K562 (cell line): ENCODE data around the gene POLL. TPM values are rescaled to one million over a fixed set of nuclear protein-coding genes. Genes with fewer than 3 reads are reported as not detected.
A peak's percentile ranks its signal among the peaks of the same experiment; 100 is the strongest.

Experiments
- ADNP ChIP-seq: fragments of 200-800 bp; sonication (Bioruptor generic); IDR thresholded peaks from 2 replicates; pipeline ENCODE4 v1.6.1; 2016; ENCODE audit warnings: missing genetic modification characterization, missing compliant biosample characterization
- BACH1 ChIP-seq: fragments of 200-800 bp; sonication (Bioruptor generic); IDR thresholded peaks from 2 replicates; pipeline ENCODE4 v1.6.1; 2016; ENCODE audit warnings: missing genetic modification characterization, missing compliant biosample characterization
- CREM ChIP-seq: IDR thresholded peaks from 2 replicates; pipeline ENCODE4 v1.6.1; 2014; ENCODE audit warnings: antibody characterized with exemption, low read depth
- EHMT2 ChIP-seq: fragments of 450-650 bp; IDR thresholded peaks from 2 replicates; pipeline ENCODE4 v1.6.1; 2018; ENCODE audit warnings: antibody characterized with exemption
- EP400 ChIP-seq: fragments of 450-650 bp; IDR thresholded peaks from 2 replicates; pipeline ENCODE4 v1.6.1; 2017; ENCODE audit warnings: antibody characterized with exemption, mild to moderate bottlenecking, moderate library complexity
- ETS2 ChIP-seq: IDR thresholded peaks from 2 replicates; pipeline ENCODE4 v1.6.1; 2016; ENCODE audit warnings: borderline replicate concordance, missing genetic modification characterization, mild to moderate bottlenecking, moderate library complexity, missing compliant biosample characterization; ENCODE audit not compliant: poor library complexity, severe bottlenecking
- EWSR1 ChIP-seq: fragments of 450-650 bp; IDR thresholded peaks from 2 replicates; pipeline ENCODE4 v1.6.1; 2018; ENCODE audit warnings: borderline replicate concordance, mild to moderate bottlenecking, low read depth, moderate library complexity; ENCODE audit not compliant: partially characterized antibody
- FOXK1 ChIP-seq: sonication (generic); formaldehyde crosslinking; IDR thresholded peaks from 2 replicates; pipeline ENCODE4 v1.8.0; 2022; ENCODE audit warnings: missing genetic modification reagents, mild to moderate bottlenecking, borderline replicate concordance
- IFI16 ChIP-seq: fragments of 250-450 bp; sonication (Bioruptor Pico); IDR thresholded peaks from 2 replicates; pipeline ENCODE4 v2.1.2; 2022; ENCODE audit warnings: mild to moderate bottlenecking, inconsistent platforms
- ILK ChIP-seq: fragments of 450-650 bp; IDR thresholded peaks from 2 replicates; pipeline ENCODE4 v1.6.1; 2016; ENCODE audit warnings: missing genetic modification characterization, low read depth, mild to moderate bottlenecking, missing compliant biosample characterization, moderate library complexity, borderline replicate concordance
- LARP7 ChIP-seq: fragments of 450-650 bp; IDR thresholded peaks from 2 replicates; pipeline ENCODE4 v1.6.1; 2016
- NCOA2 ChIP-seq, 2 experiments: fragments of 450-650 bp; IDR thresholded peaks; 2 replicates each; pipeline ENCODE4 v1.6.1; 2018; ENCODE audit warnings: mild to moderate bottlenecking in 2 of 2, moderate library complexity in 1 of 2; ENCODE audit not compliant: partially characterized antibody in 2 of 2
- POLR2A ChIP-seq: fragments of 450-650 bp; conservative IDR thresholded peaks from 2 replicates; pipeline ENCODE4 v1.6.1; 2016
- PYGO2 ChIP-seq: fragments of 450-650 bp; IDR thresholded peaks from 2 replicates; pipeline ENCODE4 v1.6.1; 2016; ENCODE audit warnings: mild to moderate bottlenecking, missing genetic modification characterization, moderate library complexity, missing compliant biosample characterization
- RBM17 ChIP-seq: fragments of 200-400 bp; formaldehyde crosslinking; IDR thresholded peaks from 2 replicates; pipeline ENCODE4 v1.6.1; 2017; ENCODE audit warnings: low read depth, mild to moderate bottlenecking, low read length, borderline replicate concordance
- TAF7 ChIP-seq: fragments of 450-650 bp; IDR thresholded peaks from 2 replicates; pipeline ENCODE4 v1.6.1; 2016; ENCODE audit warnings: missing genetic modification characterization, missing compliant biosample characterization
- TCFL5 ChIP-seq: fragments of 250-450 bp; sonication (Bioruptor Pico); conservative IDR thresholded peaks from 2 replicates; pipeline ENCODE4 v1.6.1; 2021; ENCODE audit warnings: mild to moderate bottlenecking, moderate library complexity, matching md5 sums
- ZBED1 ChIP-seq: IDR thresholded peaks from 2 replicates; pipeline ENCODE4 v1.6.1; 2014
- ZBTB8A ChIP-seq: fragments of 450-650 bp; IDR thresholded peaks from 2 replicates; pipeline ENCODE4 v1.6.1; 2018; ENCODE audit warnings: mild to moderate bottlenecking, moderate library complexity; ENCODE audit not compliant: partially characterized antibody
- ZNF124 ChIP-seq: sonication (generic); formaldehyde crosslinking; IDR thresholded peaks from 2 replicates; pipeline ENCODE4 v1.8.1; 2022; ENCODE audit warnings: missing genetic modification reagents
- ZNF354B ChIP-seq: fragments of 250-450 bp; sonication (Bioruptor Pico); IDR thresholded peaks from 2 replicates; pipeline ENCODE4 v1.4.0; 2020
- ZNF445 ChIP-seq: fragments of 250-450 bp; sonication (Bioruptor Pico); IDR thresholded peaks from 2 replicates; pipeline ENCODE4 v1.4.0; 2020; ENCODE audit warnings: low read depth, mild to moderate bottlenecking, moderate library complexity
- ZNF586 ChIP-seq: fragments of 450-650 bp; formaldehyde crosslinking; conservative IDR thresholded peaks from 2 replicates; pipeline ENCODE4 v1.4.0; 2020; ENCODE audit warnings: mild to moderate bottlenecking, moderate library complexity
- ZNF780A ChIP-seq: fragments of 250-450 bp; sonication (Bioruptor Pico); IDR thresholded peaks from 2 replicates; pipeline ENCODE4 v1.5.0; 2021; ENCODE audit warnings: mild to moderate bottlenecking
- ZSCAN29 ChIP-seq: fragments of 450-650 bp; IDR thresholded peaks from 2 replicates; pipeline ENCODE4 v1.6.1; 2017
- polyA plus RNA-seq, 8 experiments: library from polyadenylated mRNA; depleted of rRNA in 4 of 8; stranded (reverse) in 5 of 8; unstranded in 3 of 8; fragments of >200 nt; fragmentation: Nextera tagmentation in 2 of 8; fragmentation: Illumina TruSeq in 1 of 8; extraction: Ambion mirVana in 2 of 8; extraction: Trizol in 1 of 8; gene quantifications; 2 replicates each; pipeline versions ENCODE4 v1.2.1 to v1.2.3, GENCODE V29; 2011 to 2014; ENCODE audit warnings: inconsistent platforms in 1 of 8, missing spikeins in 1 of 8
- total RNA-seq, 7 experiments: library from RNA; depleted of rRNA in 6 of 7; stranded (reverse); fragments of >200 nt in 6 of 7; fragmentation: Illumina TruSeq in 2 of 7; extraction: Trizol in 2 of 7; gene quantifications; 2 replicates each; pipeline versions ENCODE4 v1.2.1 to v1.2.3, GENCODE V29; 2011 to 2021; ENCODE audit warnings: low replicate concordance in 1 of 7
- TF ChIP-seq, protein P1 (sequence below): fragments of 450-650 bp; IDR thresholded peaks from 2 replicates; pipeline ENCODE4 v1.6.1; 2016; ENCODE audit warnings: borderline replicate concordance
- TF ChIP-seq, protein P2 (sequence below): fragments of 450-650 bp; formaldehyde crosslinking; conservative IDR thresholded peaks from 2 replicates; pipeline ENCODE4 v1.4.0; 2022; ENCODE audit warnings: mild to moderate bottlenecking, missing genetic modification characterization
- TF ChIP-seq, protein P3 (sequence below): sonication (generic); IDR thresholded peaks from 2 replicates; pipeline ENCODE4 v1.6.1; 2016

Gene POLL
- total and polyA plus RNA-seq, 9 of the 15 experiments (the other 6 are each of a cell fraction or from before 2014, with no cell fraction given) = 1.2 to 18.7 (median 10.9) TPM

DNA sequence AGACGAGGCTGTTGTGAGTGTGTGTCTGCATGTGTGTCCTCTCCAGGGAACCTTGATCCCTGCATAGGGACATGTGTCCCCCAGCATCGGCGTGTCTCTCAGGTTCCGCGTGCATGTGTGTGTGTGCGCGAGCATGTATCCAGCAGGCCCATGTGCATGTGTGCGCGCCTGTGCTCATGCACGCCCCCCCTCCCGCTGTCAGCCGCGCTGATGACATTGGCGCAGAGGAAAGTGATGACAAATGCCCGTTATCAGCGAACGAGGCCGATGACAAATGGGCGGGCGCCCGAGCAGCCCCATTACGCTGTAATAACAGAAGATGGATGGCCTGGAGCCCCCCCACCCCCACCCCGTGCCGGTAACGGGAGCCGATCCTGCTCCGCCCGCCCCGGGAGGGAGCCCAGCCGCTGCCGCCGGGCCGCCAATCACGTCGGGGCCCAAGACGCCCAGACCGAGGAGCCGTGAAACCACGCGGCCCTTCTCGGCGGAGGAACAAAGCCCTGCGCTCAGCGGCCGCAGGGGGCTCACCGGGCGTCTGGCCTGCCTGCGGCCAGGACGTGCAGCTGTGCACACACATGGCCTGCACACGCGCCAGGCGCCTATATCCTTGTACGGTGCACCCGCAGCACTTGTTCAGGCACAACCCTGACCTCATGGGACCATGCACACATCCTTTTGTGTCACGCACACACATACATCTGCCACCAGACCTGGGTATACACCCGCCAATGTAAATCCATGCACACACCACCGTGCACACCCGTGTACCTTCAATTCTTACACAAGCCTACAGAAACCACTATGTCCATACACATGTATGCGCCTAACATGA lies 21.5 kb downstream of the POLL start (continued):
- TF ChIP-seq CREM = peak; percentile 79
- TF ChIP-seq EWSR1 = no peak
- TF ChIP-seq ILK (tag) = no peak
- TF ChIP-seq NCOA2 (IDR thresholded peaks at IDR 0.05; ENCODE audit: partially characterized antibody in 2 of 2) = no peak
- TF ChIP-seq ETS2 (tag) = no peak
- no peak for TF ChIP-seq BACH1 (tag)
- TF ChIP-seq FOXK1 (CRISPR knock-in tag) = no peak
- TF ChIP-seq IFI16 (CRISPR knock-in tag) = no peak
- TF ChIP-seq ZNF445 (CRISPR knock-in tag) = no peak
- no peak for TF ChIP-seq ZNF586 (CRISPR knock-in tag)
- no peak for TF ChIP-seq ZSCAN29
- no peak for TF ChIP-seq TCFL5 (CRISPR knock-in tag)
- TF ChIP-seq, protein P1, sequence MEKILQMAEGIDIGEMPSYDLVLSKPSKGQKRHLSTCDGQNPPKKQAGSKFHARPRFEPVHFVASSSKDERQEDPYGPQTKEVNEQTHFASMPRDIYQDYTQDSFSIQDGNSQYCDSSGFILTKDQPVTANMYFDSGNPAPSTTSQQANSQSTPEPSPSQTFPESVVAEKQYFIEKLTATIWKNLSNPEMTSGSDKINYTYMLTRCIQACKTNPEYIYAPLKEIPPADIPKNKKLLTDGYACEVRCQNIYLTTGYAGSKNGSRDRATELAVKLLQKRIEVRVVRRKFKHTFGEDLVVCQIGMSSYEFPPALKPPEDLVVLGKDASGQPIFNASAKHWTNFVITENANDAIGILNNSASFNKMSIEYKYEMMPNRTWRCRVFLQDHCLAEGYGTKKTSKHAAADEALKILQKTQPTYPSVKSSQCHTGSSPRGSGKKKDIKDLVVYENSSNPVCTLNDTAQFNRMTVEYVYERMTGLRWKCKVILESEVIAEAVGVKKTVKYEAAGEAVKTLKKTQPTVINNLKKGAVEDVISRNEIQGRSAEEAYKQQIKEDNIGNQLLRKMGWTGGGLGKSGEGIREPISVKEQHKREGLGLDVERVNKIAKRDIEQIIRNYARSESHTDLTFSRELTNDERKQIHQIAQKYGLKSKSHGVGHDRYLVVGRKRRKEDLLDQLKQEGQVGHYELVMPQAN = no peak
- TF ChIP-seq ZNF124 (CRISPR knock-in tag) = no peak
- no peak for TF ChIP-seq PYGO2 (tag)
- TF ChIP-seq EP400 = peak; percentile 45; the same call in 1 of the 2 replicates
- TF ChIP-seq, protein P2, sequence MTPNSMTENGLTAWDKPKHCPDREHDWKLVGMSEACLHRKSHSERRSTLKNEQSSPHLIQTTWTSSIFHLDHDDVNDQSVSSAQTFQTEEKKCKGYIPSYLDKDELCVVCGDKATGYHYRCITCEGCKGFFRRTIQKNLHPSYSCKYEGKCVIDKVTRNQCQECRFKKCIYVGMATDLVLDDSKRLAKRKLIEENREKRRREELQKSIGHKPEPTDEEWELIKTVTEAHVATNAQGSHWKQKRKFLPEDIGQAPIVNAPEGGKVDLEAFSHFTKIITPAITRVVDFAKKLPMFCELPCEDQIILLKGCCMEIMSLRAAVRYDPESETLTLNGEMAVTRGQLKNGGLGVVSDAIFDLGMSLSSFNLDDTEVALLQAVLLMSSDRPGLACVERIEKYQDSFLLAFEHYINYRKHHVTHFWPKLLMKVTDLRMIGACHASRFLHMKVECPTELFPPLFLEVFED = no peak
- no peak for TF ChIP-seq ZNF780A (CRISPR knock-in tag)
- TF ChIP-seq ZBTB8A = no peak
- TF ChIP-seq LARP7 = no peak
- no peak for TF ChIP-seq TAF7 (tag)
- no peak for TF ChIP-seq ADNP (tag)
- TF ChIP-seq EHMT2 = no peak
- no peak for TF ChIP-seq ZBED1
- TF ChIP-seq RBM17 = no peak
- TF ChIP-seq, protein P3, sequence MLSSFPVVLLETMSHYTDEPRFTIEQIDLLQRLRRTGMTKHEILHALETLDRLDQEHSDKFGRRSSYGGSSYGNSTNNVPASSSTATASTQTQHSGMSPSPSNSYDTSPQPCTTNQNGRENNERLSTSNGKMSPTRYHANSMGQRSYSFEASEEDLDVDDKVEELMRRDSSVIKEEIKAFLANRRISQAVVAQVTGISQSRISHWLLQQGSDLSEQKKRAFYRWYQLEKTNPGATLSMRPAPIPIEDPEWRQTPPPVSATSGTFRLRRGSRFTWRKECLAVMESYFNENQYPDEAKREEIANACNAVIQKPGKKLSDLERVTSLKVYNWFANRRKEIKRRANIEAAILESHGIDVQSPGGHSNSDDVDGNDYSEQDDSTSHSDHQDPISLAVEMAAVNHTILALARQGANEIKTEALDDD = no peak
- no peak for TF ChIP-seq ZNF354B (CRISPR knock-in tag)
- no peak for TF ChIP-seq POLR2A
